ENCODE data around the gene ACOT4. TPM values are rescaled to one million over a fixed set of nuclear protein-coding genes. Genes with fewer than 3 reads are reported as not detected.
"Not testable (repeated sequence)": the region's sequence is repeated elsewhere in the genome, so short reads cannot be mapped to it uniquely, and the experiment has no call there.

Gene ACOT4
- total RNA-seq, 3 donors from 2014 or later = 1.6 to 4.6 (median 3.1) TPM

GRCh38 chr14:73576391-73576790 is 15.3 kb upstream of the ACOT4 start:
- intact Hi-C loops (cut with DNase I, micrococcal nuclease) = no loop called here
- Histone ChIP-seq H3K4me1 (ENCODE audit: low read depth) (no peaks in the 10 kb centered on the region), H3K4me3 (no peak overlapping the region), H3K9me3 (no peaks in the 10 kb centered on the region), H3K36me3 (ENCODE audit: low read depth) (no peaks in the 10 kb centered on the region)
- TF ChIP-seq, protein P1, sequence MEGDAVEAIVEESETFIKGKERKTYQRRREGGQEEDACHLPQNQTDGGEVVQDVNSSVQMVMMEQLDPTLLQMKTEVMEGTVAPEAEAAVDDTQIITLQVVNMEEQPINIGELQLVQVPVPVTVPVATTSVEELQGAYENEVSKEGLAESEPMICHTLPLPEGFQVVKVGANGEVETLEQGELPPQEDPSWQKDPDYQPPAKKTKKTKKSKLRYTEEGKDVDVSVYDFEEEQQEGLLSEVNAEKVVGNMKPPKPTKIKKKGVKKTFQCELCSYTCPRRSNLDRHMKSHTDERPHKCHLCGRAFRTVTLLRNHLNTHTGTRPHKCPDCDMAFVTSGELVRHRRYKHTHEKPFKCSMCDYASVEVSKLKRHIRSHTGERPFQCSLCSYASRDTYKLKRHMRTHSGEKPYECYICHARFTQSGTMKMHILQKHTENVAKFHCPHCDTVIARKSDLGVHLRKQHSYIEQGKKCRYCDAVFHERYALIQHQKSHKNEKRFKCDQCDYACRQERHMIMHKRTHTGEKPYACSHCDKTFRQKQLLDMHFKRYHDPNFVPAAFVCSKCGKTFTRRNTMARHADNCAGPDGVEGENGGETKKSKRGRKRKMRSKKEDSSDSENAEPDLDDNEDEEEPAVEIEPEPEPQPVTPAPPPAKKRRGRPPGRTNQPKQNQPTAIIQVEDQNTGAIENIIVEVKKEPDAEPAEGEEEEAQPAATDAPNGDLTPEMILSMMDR (IDR thresholded peaks at IDR 0.05) = no peak
- no peak for ATAC-seq
- DNase-seq = no peak

- H3K4me1 ChIP-seq (ENCODE audit: low read depth); H3K36me3 ChIP-seq (ENCODE audit: low read depth); H3K9me3 ChIP-seq; ATAC-seq; intact Hi-C loops (cut with DNase I, micrococcal nuclease); H3K4me3 ChIP-seq; DNase-seq: not testable (repeated sequence)
Observed at GRCh38 chr14:73577214-73577613, 14.5 kb upstream of the ACOT4 start.

- intact Hi-C loops (cut with DNase I, micrococcal nuclease); DNase-seq; ATAC-seq: not testable (repeated sequence)
Observed at GRCh38 chr14:73582102-73582979, 9.3 kb upstream of the ACOT4 start.

DNA sequence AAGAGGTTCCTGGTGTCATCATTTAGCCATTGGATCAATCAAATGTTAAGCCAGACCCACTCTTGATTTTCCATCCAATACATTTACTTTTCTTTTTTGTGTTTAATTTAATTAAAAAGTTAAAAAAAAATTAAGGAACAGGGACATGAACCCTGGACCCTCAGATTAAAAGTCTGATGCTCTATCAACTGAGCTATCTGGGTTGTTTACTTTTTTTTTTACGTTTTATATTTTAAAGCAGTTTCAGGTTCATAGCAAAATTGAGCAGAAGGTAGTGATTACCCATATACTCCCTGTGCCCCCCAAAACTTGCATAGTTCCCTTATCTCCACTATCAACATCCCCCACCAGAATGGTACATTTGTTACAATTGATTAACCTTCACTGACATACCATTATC is 3.0 kb upstream of the ACOT4 start:
- ATAC-seq = no peak
- H3K4me3 ChIP-seq = no peak overlapping the region
- no peak for DNase-seq
- TF ChIP-seq, protein P1 (IDR thresholded peaks at IDR 0.05) = no peak
- intact Hi-C loops (cut with DNase I, micrococcal nuclease) = no loop called here
- no peaks in the 10 kb centered on the region for H3K9me3 ChIP-seq
- H3K4me1 ChIP-seq (ENCODE audit: low read depth) = peaks cover 5% of the 10 kb centered on the region
- H3K36me3 ChIP-seq (ENCODE audit: low read depth) = no peaks in the 10 kb centered on the region

More at GRCh38 chr14:73582102-73582979, 9.3 kb upstream of the ACOT4 start:
- H3K36me3 ChIP-seq (ENCODE audit: low read depth); H3K9me3 ChIP-seq; H3K4me3 ChIP-seq; H3K4me1 ChIP-seq (ENCODE audit: low read depth): not testable (repeated sequence)

- no peak for ATAC-seq
- intact Hi-C loops (cut with DNase I, micrococcal nuclease) = no loop called here
Observed at GRCh38 chr14:73589116-73589515, 2.6 kb upstream of the ACOT4 start.

DNA sequence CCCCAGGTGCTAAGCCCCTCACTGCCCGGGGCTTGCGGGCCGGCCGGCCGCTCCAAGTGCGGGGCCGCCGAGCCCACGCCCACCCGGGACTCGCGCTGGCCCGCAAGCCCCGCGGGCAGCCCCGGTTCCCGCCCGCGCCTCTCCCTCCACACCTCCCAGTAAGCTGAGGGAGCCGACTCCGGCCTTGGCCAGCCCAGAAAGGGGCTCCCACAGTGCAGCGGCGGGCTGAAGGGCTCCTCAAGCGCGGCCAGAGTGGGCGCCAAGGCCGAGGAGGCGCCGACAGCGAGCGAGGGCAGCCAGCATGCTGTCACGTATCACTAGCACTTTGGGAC is 1.0 kb upstream of the ACOT4 start:
- DNase-seq; H3K4me3 ChIP-seq; intact Hi-C loops (cut with DNase I, micrococcal nuclease); H3K9me3 ChIP-seq; ATAC-seq; H3K36me3 ChIP-seq (ENCODE audit: low read depth); H3K4me1 ChIP-seq (ENCODE audit: low read depth): not testable (repeated sequence)

More at GRCh38 chr14:73589116-73589515, 2.6 kb upstream of the ACOT4 start:
- TF ChIP-seq, protein P1 (IDR thresholded peaks at IDR 0.05) = no peak
- no peak for DNase-seq
- Histone ChIP-seq H3K36me3 (ENCODE audit: low read depth) (no peaks in the 10 kb centered on the region), H3K4me1 (ENCODE audit: low read depth) (peaks cover 5% of the 10 kb centered on the region), H3K4me3 (no peak overlapping the region), H3K9me3 (no peaks in the 10 kb centered on the region)

DNA sequence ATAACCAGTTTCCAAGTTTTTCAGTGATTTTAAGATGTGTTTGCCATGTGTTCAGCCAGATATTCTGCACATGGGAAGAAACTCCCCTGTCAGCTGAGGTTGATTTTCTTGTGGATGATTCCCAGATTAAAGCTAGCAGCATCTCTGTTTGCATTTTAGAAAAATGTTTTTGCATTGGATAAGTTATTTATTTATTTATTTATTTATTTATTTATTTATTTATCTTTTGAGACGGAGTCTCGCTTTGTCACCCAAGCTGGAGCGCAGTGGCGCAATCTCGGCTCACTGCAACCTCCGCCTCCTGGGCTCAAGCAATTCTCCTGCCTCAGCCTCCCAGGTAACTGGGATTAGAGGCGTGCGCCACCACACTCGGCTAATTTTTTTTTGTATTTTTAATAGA is 2.8 kb downstream of the ACOT4 start:
- Histone ChIP-seq H3K36me3 (ENCODE audit: low read depth) (no peaks in the 10 kb centered on the region), H3K9me3 (no peaks in the 10 kb centered on the region), H3K4me1 (ENCODE audit: low read depth) (peaks cover 9% of the 10 kb centered on the region), H3K4me3 (no peak overlapping the region)
- DNase-seq (no peak), ATAC-seq (no peak)
- intact Hi-C loops (cut with DNase I, micrococcal nuclease) = no loop called here
- TF ChIP-seq, protein P1 (IDR thresholded peaks at IDR 0.05) = no peak
